HEK293T (cell line): ENCODE measurements around the gene NEO1.

Source experiments
- ARNT ChIP-seq: fragments of 450-650 bp; IDR thresholded peaks from 2 replicates; pipeline ENCODE4 v1.6.1; 2017; ENCODE audit warnings: mild to moderate bottlenecking
- BHLHE40 ChIP-seq: fragments of 450-650 bp; IDR thresholded peaks from 2 replicates; pipeline ENCODE4 v1.6.1; 2016; ENCODE audit warnings: mild to moderate bottlenecking, moderate library complexity, borderline replicate concordance
- ELF4 ChIP-seq: fragments of 450-650 bp; IDR thresholded peaks from 2 replicates; pipeline ENCODE4 v1.6.1; 2017; ENCODE audit warnings: antibody characterized with exemption
- FOXK2 ChIP-seq: fragments of 450-650 bp; IDR thresholded peaks from 2 replicates; pipeline ENCODE4 v1.6.1; 2016; ENCODE audit warnings: mild to moderate bottlenecking
- FOXM1 ChIP-seq: fragments of 450-650 bp; IDR thresholded peaks from 2 replicates; pipeline ENCODE4 v1.6.1; 2017; ENCODE audit warnings: mild to moderate bottlenecking, borderline replicate concordance
- L3MBTL2 ChIP-seq: fragments of 450-650 bp; conservative IDR thresholded peaks from 2 replicates; pipeline ENCODE4 v1.6.1; 2016; ENCODE audit warnings: mild to moderate bottlenecking
- LEF1 ChIP-seq: fragments of 450-650 bp; IDR thresholded peaks from 2 replicates; pipeline ENCODE4 v1.6.1; 2017; ENCODE audit warnings: mild to moderate bottlenecking, borderline replicate concordance
- SP1 ChIP-seq: fragments of 450-650 bp; IDR thresholded peaks from 2 replicates; pipeline ENCODE4 v1.6.1; 2017
- SUZ12 ChIP-seq: fragments of 450-650 bp; IDR thresholded peaks from 2 replicates; pipeline ENCODE4 v1.6.1; 2016; ENCODE audit warnings: mild to moderate bottlenecking
- TARDBP ChIP-seq: fragments of 450-650 bp; IDR thresholded peaks from 2 replicates; pipeline ENCODE4 v1.6.1; 2016
- ZNF384 ChIP-seq: fragments of 450-650 bp; IDR thresholded peaks from 2 replicates; pipeline ENCODE4 v1.6.1; 2016
- TF ChIP-seq, protein P1 (sequence below): fragments of 450-650 bp; IDR thresholded peaks from 2 replicates; pipeline ENCODE4 v1.6.1; 2016

DNA sequence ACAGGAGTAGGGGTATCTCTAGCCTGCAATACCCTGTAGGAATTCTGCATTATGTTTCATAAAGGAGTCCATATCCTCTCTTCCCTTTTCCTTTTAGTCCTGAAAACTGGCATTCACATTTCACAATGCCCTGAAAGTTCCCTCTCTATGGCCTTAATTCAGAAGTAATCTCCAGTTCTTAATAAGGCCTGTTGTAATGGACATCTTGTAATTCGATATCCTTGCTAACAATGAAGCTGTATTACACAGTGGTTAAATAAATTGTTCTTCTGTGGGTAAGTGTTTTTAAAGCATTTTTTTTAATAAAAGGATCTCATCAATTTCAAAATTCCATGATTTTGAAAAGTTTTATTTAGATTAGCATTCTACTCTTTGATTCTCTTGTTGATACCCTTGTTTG is 34.3 kb upstream of the NEO1 start:
- TF ChIP-seq, protein P1, sequence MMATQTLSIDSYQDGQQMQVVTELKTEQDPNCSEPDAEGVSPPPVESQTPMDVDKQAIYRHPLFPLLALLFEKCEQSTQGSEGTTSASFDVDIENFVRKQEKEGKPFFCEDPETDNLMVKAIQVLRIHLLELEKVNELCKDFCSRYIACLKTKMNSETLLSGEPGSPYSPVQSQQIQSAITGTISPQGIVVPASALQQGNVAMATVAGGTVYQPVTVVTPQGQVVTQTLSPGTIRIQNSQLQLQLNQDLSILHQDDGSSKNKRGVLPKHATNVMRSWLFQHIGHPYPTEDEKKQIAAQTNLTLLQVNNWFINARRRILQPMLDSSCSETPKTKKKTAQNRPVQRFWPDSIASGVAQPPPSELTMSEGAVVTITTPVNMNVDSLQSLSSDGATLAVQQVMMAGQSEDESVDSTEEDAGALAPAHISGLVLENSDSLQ, result no peak
- TF ChIP-seq ZNF384 (no peak), SP1 (no peak), BHLHE40 (no peak), ARNT (no peak), SUZ12 (no peak), FOXK2 (no peak), FOXM1 (no peak), L3MBTL2 (no peak), ELF4 (no peak), LEF1 (no peak), TARDBP (no peak)
